ENCODE data around the gene OBSCN.

DNA sequence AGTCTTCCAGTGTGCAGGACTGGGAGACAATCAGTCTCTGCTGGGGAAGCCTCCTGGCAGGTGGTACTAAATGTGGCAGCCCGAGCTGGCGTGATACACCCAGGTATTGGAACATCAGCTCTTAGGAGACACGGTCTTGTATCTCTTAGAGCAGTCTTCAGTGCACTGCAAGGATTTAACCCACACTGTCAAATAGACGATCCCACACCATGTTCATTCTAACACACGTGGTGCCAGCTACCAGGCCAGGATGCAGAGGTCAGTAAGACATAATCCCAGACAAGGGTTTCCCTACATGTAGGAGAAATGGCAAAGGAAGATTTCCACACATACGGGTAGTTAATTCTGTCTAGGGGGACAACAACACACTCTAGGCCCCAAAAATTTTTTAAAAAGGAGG, 190.1 kb downstream of the OBSCN start:
- TF ChIP-seq, protein P1, sequence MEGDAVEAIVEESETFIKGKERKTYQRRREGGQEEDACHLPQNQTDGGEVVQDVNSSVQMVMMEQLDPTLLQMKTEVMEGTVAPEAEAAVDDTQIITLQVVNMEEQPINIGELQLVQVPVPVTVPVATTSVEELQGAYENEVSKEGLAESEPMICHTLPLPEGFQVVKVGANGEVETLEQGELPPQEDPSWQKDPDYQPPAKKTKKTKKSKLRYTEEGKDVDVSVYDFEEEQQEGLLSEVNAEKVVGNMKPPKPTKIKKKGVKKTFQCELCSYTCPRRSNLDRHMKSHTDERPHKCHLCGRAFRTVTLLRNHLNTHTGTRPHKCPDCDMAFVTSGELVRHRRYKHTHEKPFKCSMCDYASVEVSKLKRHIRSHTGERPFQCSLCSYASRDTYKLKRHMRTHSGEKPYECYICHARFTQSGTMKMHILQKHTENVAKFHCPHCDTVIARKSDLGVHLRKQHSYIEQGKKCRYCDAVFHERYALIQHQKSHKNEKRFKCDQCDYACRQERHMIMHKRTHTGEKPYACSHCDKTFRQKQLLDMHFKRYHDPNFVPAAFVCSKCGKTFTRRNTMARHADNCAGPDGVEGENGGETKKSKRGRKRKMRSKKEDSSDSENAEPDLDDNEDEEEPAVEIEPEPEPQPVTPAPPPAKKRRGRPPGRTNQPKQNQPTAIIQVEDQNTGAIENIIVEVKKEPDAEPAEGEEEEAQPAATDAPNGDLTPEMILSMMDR (conservative IDR thresholded peaks at IDR 0.05; ENCODE audit: low read depth, low read length), result no peak
- TF ChIP-seq MAFK (IDR thresholded peaks at IDR 0.05; ENCODE audit: low read depth, low read length) (no peak), RFX5 (IDR thresholded peaks at IDR 0.05; ENCODE audit: low read depth, low read length) (no peak), POLR2A (IDR thresholded peaks at IDR 0.05; ENCODE audit: low read depth, low read length) (no peak), SMC3 (IDR thresholded peaks at IDR 0.05; ENCODE audit: low read depth, low read length) (no peak)
